ENCODE results near the gene RAD51B. TPM values are rescaled to one million over a fixed set of nuclear protein-coding genes. Genes with fewer than 3 reads are reported as not detected.

The RAD51B gene
- total and polyA plus RNA-seq, 2 of the 13 experiments (the other 11 are each of a cell fraction or from before 2014, with no cell fraction given), result 7.0 to 9.5 TPM

DNA sequence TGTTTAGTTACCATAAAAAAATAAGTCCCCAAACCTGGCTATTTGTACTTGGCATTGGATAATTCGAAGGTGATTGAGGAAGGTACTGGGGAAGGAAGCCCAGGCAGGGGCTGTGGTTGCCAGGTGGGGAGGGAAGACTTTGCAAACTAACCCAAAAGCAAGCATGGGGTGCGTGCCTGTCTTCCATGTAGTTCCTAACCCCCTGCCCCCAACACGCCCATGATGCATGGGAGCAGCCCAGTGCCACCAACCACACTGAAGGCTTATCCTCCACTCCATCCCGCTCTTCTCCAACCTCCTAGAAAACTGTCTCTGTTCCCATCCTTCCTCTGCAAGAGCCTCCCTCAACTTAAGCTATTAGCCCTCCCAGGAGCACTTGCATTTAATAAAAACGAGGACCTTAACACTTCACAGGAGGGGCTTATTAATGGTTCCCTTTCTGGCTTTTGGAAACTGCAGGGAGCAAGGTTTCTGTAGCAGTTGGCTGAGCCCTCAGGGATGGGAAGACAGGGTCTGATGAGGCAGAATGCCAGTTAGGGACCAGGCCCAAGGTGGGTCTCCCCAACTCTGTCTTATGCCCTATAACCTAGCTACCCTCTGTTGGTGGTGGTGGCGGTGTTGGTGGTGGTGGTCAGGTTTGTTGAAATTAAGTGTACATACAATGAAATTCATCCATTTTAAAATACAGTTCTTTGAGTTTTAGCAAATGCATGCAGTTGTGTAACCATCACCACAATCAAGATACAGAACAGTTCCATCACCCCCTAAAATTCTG lies 877.3 kb downstream of the RAD51B start:
- Histone ChIP-seq H3K27ac (ENCODE audit: extremely low read length, insufficient read depth, low read length) (no peak overlapping the region), H3K79me2 (ENCODE audit: insufficient read depth, low read length) (no peaks in the 10 kb centered on the region), H3K4me3 (replicated peaks in 1 of 3; ENCODE audit: insufficient read depth in 1 of 3, low read depth in 2 of 3, low read length in 3 of 3) (no peak overlapping the region), H2AFZ (ENCODE audit: low read length) (no peak overlapping the region), H3K36me3 (replicated peaks in 1 of 2; ENCODE audit: control insufficient read depth in 1 of 2, insufficient read depth in 2 of 2, low read length in 2 of 2) (no peaks in the 10 kb centered on the region), H3K9me3 (ENCODE audit: low read length) (no peaks in the 10 kb centered on the region), H3K27me3 (ENCODE audit: control insufficient read depth in 1 of 2, insufficient read depth in 2 of 2, low read length in 2 of 2) (peaks cover 0 to 17% of the 10 kb centered on the region in 2 experiments; a peak in 3 of 5 replicates), H3K9ac (ENCODE audit: insufficient read depth, low read depth, low read length) (no peak overlapping the region), H3K4me1 (ENCODE audit: insufficient read depth, low read length) (peaks cover 17% of the 10 kb centered on the region), H3K4me2 (ENCODE audit: low read depth, low read length) (no peak overlapping the region), H4K20me1 (ENCODE audit: insufficient read depth, low read length) (no peaks in the 10 kb centered on the region)
- TF ChIP-seq SOX13 (IDR thresholded peaks at IDR 0.05) (no peak), SOX13 (CRISPR knock-in tag; conservative IDR thresholded peaks at IDR 0.05 in 1 of 2, IDR thresholded peaks at IDR 0.05 in 1 of 2) (no peak), ZFX (CRISPR knock-in tag; IDR thresholded peaks at IDR 0.05; ENCODE audit: low read depth) (no peak), PHF21A (CRISPR knock-in tag; IDR thresholded peaks at IDR 0.05) (no peak), TRAFD1 (CRISPR knock-in tag; IDR thresholded peaks at IDR 0.05; ENCODE audit: borderline replicate concordance) (no peak), ZNF549 (CRISPR knock-in tag; IDR thresholded peaks at IDR 0.05) (no peak), TFDP2 (CRISPR knock-in tag; IDR thresholded peaks at IDR 0.05) (no peak), MTF1 (CRISPR knock-in tag; IDR thresholded peaks at IDR 0.05) (no peak), CREM (IDR thresholded peaks at IDR 0.05) (no peak), CREM (CRISPR knock-in tag; IDR thresholded peaks at IDR 0.05) (no peak), ZNF510 (CRISPR knock-in tag; IDR thresholded peaks at IDR 0.05; ENCODE audit: low read depth) (no peak), FOXK2 (IDR thresholded peaks at IDR 0.05) (no peak), PLRG1 (conservative IDR thresholded peaks at IDR 0.05) (no peak), ZNF746 (CRISPR knock-in tag; IDR thresholded peaks at IDR 0.05) (no peak), ZNF713 (CRISPR knock-in tag; IDR thresholded peaks at IDR 0.05) (no peak), NONO (IDR thresholded peaks at IDR 0.05) (no peak), NONO (CRISPR knock-in tag; conservative IDR thresholded peaks at IDR 0.05) (no peak), YY1 (IDR thresholded peaks at IDR 0.05; ENCODE audit: insufficient read depth, insufficient replicate concordance, low read depth, low read length) (no peak), SMYD3 (CRISPR knock-in tag; IDR thresholded peaks at IDR 0.05) (no peak), ZMAT3 (CRISPR knock-in tag; conservative IDR thresholded peaks at IDR 0.05) (no peak), ZNF879 (CRISPR knock-in tag; IDR thresholded peaks at IDR 0.05) (no peak)
- no peak for DNase-seq (ENCODE audit: low spot score)
- no peak for FAIRE-seq
- intact Hi-C loops (cut with micrococcal nuclease; ENCODE audit: unreplicated experiment), result no loop called here
- in situ Hi-C loops (cut with HindIII; ENCODE audit: extremely low pct_ligation_motif_present, low pct_unique_long_range_greater_than_20kb), result no loop called here
- ChIA-PET POLR2A (no interaction called here), CTCF (ENCODE audit: low intra/inter-chr PET ratio, low total read pairs) (no interaction called here)
- no peak for ATAC-seq
- BruUV-seq (replicated peaks), result no TSS peak
- 48% methylated on average over 5 of the region's 6 CpGs for WGBS (ENCODE audit: low lambda C conversion rate)

Measured in HepG2 (cell line).